Dermis microvascular lymphatic vessel endothelial cell (primary cell): Measurements from ENCODE around the gene PPM1M. TPM values are rescaled to one million over a fixed set of nuclear protein-coding genes. Genes with fewer than 3 reads are reported as not detected.
"Not testable (repeated sequence)": the region's sequence is repeated elsewhere in the genome, so short reads cannot be mapped to it uniquely, and the experiment has no call there.

Experiments
- DNase-seq, 2 donors: peaks; one replicate each; pipeline versions ENCODE4 v3.0.0 to v3.0.0-alpha.2; 2010; ENCODE audit warnings: low read depth in 2 of 2
- total RNA-seq: library from RNA; depleted of rRNA; stranded (reverse); fragments of >200 nt; gene quantifications from 2 replicates; pipeline ENCODE4 v1.2.1, GENCODE V29; 2014

The PPM1M gene
- total RNA-seq, 1 donor from 2014 or later: 11.2 TPM

DNA sequence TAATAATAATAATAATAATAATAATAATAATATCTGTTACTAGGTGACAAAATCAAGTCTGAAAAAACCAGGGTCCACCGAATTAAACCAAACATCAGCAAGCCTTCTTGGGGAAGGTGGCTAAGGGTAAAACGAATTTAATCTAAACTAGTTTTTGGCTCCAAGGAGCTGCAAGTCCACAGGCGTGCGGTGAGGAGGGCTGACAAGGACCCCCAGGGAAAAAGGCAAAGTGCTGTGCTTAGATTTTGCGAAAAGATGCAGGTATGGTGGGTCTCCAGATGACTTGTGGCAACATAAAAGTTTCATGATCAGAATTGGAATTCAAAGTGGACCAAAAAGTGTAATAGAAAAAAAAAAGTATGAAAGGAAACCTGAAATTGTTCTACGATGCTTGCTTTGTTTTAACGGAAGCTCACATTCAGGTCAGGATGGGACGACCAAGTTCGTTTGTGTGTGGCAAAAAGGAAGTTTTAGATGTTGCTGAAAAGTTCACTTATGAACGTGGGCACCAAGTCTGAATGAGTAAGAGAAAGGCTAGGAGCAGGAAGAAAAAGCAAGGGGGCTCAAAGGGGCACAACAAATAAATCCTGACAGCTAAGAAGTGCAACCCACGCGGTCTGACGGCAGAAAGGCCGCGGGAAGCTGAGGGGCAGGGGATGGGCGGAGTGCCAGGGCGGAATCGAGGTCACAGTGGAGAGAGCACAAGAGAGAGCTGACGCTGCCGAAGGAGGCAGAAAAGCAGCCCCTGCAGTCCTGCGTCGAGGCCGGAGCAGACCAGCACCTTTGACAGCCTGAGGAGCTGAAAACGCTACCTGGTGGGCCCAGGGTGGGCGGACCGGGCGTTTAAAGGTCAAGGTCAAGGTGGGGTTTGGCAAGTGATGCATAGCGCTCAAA lies 31.8 kb downstream of the PPM1M start:
- peak in 1 of 2 donors; percentile 74 for DNase-seq

DNA sequence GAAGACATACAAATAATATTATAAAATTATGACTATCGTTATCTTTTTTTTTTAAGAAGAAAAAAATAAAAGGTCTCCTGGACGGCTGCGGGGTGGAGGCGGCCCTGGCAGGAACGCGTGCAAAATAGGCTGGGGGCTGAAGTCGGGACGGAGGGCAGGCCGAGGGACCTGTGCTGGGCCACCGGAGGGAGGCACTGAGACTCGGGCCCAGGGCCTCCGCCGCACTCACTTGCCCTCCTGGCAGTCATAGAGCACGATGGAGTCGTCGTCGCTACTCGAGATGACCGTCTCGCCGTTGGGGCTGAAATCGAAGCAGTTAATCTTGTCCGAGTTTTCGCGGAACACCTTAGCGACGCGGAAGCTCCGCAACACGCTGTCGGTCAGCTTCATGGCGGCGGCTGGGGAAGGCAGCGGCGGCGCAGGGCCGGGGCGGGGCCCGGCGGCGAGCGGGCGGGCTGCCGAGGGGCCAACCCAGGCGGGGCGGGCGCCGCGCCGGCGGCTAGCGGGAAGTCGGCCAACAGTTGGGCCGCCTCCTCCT lies 32.5 kb downstream of the PPM1M start:
- peak in 1 of 2 donors; percentile 54 for DNase-seq

DNA sequence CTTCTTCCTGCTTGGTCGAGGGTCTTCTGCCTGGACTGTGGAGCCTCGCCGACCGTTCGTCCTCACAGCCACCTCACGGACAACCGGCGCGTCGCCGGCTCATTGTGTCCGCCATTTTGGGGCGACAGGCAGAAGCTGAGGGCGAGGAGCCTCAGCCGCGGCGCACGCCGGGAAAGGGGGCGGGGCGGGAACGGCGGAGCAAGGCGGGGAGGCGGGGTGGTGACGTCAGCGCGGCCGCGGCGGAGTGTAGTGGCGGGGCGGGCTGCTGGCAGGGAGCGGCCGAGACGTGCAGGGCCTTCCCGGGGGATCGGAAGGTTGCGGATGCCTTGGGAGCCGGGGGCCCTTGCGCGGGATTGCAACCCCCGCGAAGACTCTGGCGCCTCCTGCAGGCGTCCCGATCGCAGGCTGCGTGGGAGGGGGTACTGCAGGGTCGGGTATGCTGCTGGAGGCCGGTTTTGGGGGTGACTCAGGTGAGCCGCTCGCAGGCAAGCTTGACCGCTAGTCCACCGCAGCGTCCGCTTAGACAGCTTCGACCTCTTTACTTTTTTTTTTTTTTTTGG lies 33.0 kb downstream of the PPM1M start, which contains the start of gene WDR82:
WDR82 (minus strand) TSS at position 140 of the 560 bp plus-strand sequence. CDS start 288 bp downstream, outside the sequence.
- peak; percentile 69 to 94 for DNase-seq

DNA sequence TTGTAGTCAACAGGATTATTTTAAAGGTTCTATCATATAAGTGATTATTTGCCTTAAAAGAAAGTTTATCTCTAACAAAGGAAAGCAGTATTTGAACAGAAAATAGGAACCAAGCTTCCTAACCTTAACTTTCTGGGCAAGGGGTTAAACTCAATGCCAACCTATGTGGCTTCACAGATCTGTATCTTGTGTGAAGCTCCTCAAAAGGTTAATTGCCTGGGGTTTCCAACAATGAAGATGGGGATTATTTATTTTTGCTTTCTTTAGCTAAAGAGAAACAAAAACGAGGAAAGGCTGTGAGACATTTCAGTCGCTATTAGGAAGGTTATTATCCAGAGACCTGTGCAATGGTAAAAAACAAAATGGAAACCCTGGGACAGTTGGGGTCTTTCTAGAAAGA lies 34.0 kb downstream of the PPM1M start:
- DNase-seq: no peak

DNA sequence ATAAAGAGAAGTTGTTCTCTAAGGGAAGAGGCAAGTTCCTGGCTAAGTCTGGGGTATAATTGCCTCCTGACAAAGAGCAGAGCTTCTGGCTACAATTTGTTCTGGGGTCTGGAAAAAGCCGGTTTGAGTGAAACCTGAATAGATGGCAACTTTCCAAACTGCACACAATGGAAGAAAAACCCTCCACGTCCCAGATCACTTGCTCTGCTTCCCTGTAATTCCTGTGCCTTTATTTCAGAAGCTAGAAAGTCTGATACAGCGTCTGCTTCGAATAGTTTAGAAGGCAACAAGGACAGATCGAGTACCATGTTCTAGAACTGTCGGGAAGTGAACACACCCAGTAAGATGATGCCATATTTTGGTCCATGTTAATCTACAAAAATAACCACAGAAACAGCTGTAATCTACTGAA lies 34.5 kb downstream of the PPM1M start:
- DNase-seq: peak; percentile 61 to 81

DNA sequence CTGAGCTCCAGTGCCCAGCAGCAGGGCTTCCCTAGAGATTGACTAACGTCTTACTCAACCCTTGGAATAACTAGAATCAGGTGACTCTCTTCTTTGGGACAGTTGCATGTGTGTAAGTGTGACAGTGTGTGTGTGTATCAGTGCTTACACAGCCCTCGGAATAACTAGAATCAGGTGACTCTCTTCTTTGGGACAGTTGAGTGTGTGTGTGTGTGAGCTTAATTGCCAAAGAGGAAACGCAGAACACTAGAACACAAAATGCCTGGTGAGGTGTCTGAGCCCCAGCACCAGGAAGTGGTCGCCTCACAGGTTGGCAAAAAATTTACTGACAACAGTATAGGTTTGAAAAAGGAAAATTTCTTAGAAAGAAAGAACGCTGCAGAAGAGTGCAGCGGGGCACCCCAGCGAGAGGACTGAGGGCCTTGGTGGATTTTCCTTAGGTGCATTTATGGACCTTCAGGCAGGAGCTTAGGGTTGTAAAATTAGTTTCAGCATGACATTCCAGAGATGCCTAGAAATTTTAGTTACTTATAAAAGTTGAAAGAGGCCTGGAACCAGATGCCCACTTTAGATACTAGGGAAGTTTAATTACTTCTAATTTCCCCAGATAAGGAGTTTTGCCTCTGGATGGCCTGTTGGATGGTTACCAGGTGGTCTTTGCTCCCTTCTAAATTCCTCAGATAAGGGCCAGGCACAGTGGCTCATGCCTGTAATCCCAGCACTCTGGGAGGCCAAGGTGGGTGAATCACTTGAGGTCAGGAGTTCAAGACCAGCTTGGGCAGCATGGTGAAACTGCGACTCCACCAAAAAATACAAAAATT lies 36.6 kb downstream of the PPM1M start:
- no peak for DNase-seq

DNA sequence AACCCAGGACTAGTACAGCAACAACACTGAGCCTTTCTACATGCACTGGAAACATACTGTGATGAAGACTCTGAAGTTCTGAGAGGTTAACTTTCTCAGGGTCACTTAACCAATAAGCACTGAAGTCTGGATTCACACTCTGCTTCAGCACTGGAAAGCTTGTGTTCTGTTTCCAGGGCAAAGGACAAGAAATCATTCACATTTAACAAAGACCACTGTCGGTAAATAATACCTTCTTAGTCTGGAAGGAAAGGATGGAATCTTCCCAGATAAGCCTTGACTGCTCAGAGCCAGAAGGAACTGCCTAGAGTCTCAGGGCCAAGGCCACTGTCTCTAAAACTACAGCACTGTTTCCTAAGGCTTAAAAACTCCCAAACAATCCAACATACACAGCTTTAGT lies 37.7 kb downstream of the PPM1M start:
- DNase-seq: no peak

DNA sequence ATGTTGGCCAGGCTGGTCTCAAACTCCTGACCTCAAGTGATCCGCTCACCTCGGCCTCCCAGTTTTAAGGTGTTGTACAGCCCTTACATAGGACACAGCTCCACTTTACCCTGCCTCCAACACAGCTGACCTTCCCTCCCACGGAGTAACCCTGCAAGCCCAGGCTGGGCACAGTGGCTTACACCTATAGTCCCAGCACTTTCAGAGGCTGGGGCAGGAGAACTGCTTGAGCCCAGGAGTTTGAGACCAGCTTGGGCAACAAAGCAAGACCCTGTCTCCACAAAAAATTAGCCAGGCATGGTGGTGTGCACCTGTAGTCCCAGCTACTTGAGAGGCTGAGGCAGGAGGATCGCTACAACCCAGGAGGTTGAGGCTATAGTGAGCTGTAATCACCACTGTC lies 38.5 kb downstream of the PPM1M start:
- not testable (repeated sequence) for DNase-seq

DNA sequence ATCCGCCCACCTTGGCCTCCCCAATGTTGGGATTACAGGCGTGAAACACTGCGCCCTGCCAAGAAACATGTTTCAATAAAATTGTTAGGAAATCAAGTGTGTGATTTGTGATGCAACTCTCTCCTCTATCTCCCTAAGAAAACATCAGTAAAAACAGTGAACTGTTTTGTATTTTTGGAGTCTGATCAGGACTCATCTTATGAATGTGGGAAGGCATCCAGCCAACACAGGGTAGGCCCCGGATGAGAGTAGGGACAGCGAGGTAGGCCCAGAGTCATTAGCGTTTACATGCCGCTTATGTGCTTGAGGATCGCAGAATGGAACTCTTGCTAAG lies 41.2 kb downstream of the PPM1M start:
- DNase-seq: no peak

DNA sequence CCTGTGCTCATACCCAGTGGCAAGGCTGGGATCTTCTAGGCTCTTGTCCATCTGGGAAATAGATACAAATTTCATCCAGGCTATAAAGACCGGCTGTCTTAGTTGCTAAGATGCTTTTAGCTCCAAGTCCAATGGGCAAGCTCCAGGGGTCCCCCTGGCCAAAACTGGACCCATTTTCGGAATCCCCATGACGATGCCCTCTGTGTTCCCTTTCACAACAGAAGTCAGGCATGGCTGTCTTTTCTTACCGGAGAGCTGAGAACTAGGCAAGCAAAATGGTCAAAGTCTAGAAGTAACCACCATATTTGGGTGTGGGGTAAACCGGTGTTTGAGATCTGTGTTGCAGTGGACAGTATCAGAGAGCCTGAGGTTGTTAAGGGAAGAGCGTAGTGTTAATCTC lies 43.1 kb downstream of the PPM1M start:
- DNase-seq: no peak

DNA sequence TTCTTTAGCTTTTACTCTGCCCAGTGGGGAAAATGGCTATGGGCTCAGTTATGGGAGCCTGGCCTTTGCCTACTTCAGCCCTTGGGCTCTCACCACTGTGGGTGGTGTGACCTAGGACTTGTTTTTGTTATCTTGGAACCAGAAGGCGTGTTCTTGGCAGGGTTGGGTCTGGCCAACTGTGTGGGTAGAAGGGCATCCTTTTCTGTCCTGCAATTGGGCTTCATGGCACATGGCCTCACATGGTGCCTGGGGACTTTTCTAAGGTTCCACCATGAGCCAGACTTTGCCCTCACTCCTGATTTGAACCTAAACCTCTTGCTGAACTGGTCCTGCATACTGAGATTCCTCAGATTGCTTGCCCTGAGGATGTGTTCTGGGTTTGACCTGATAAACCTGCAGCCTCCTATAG lies 43.8 kb downstream of the PPM1M start:
- DNase-seq: no peak

DNA sequence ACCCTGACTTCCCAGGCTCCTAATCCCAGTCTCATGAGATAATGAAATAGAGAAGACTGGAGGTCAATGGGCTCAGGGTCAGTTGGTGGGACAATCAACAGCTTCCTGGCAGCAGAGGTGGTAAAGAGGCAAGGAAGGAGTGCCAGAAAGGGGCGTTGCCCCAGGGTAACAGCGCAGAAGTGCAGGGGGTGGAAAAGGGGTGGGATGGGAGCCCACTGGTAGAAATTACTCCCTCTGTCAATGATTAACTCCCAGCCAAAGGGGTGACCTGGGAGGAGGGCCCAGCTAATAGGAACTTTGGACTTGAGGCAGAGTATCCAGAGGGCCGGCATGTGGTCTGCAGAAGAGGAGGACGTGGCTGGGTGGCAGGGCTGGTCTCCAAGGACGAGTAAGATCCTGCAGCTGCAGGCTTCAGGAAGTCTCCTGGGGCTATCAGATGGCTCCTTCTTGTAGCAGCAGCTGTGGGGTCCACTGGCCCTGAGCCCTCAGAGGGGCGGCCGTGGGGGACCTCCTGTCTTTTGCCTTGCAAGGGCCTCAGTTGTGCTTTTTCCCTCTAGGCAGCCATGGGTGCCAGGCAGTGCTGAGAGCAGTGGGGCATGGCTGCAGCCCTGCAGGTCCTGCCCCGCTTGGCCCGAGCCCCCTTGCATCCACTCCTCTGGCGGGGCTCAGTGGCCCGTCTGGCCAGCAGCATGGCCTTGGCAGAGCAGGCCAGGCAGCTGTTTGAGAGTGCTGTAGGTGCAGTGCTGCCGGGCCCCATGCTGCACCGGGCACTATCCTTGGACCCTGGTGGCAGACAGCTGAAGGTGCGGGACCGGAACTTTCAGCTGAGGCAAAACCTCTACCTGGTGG lies 44.4 kb downstream of the PPM1M start:
- DNase-seq: no peak

DNA sequence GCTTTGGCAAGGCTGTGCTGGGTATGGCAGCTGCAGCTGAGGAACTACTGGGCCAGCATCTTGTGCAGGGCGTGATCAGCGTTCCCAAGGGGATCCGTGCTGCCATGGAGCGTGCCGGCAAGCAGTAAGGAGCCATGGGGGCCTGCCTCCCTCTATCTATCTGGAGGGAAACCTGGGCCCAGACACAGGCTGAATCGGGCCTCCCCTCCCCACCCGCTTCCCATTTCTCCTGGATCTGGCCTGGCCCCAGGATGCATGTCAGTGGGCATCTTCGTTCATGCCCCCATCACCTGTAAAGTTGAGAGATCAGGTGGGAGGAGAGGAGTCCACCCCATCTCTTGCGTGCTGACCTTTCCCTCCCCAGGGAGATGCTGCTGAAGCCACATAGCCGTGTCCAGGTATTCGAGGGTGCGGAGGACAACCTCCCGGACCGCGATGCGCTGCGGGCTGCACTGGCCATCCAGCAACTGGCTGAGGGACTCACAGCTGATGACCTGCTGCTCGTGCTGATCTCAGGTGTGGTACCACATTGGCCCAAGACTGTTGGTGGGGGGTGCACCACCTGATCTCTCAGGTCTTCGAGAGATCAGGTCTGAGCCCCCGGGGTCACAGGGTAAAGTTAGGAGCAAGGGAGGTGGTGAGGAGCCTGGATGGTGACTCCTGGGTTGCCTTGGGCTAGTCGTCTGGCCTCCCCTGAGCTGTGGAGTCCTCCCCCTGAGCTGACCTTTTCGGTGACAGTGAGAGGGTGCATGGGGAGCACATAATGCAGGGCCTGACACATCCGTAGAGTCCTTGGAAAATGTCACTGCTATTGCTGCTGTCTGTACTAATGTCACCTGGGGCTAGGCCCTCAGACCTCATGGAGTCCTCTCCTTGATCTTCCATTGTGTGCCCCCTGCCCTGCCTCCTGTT lies 45.3 kb downstream of the PPM1M start:
- DNase-seq: no peak

DNA sequence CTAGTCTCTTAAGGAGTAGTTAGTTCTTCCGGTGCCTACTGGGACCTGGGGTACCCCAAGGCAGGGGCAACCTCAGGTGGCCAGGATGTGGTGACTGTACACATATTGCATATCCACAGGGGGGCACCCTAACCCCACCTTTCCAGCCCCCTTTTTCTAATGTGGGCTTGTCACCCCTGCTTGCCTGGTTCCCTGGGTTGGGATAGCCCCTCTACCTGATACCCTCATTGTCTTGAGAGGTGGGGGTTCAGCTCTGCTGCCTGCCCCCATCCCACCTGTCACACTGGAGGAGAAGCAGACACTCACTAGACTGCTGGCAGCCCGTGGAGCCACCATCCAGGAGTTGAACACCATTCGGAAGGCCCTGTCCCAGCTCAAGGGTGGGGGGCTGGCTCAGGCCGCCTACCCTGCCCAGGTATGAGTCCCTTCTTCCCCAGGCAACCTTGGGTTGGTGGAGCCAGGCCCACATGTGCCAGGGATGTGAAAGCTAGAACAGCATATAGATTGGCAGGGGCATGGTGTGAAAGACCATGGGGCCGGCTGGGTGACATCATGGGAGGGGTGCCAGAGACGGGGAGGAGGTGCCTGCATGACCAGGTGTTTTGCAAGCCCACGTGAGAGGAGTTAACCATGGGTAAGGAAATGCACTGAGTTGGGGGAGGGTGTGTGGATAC lies 46.1 kb downstream of the PPM1M start:
- peak in 1 of 2 donors; percentile 42 for DNase-seq

DNA sequence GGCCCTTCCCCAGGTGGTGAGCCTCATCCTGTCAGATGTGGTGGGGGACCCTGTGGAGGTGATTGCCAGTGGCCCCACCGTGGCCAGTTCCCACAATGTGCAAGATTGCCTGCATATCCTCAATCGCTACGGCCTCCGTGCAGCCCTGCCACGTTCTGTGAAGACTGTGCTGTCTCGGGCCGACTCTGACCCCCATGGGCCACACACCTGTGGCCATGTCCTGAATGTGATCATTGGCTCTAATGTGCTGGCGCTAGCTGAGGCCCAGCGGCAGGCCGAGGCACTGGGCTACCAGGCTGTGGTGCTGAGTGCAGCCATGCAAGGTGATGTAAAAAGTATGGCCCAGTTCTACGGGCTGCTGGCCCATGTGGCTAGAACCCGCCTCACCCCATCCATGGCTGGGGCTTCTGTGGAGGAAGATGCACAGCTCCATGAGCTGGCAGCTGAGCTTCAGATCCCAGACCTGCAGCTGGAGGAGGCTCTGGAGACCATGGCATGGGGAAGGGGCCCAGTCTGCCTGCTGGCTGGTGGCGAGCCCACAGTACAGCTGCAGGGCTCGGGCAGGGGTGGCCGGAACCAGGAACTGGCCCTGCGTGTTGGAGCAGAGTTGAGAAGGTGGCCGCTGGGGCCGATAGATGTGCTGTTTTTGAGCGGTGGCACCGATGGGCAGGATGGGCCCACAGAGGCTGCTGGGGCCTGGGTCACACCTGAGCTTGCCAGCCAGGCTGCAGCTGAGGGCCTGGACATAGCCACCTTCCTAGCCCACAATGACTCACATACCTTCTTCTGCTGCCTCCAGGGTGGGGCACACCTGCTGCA lies 46.9 kb downstream of the PPM1M start:
- DNase-seq: no peak

DNA sequence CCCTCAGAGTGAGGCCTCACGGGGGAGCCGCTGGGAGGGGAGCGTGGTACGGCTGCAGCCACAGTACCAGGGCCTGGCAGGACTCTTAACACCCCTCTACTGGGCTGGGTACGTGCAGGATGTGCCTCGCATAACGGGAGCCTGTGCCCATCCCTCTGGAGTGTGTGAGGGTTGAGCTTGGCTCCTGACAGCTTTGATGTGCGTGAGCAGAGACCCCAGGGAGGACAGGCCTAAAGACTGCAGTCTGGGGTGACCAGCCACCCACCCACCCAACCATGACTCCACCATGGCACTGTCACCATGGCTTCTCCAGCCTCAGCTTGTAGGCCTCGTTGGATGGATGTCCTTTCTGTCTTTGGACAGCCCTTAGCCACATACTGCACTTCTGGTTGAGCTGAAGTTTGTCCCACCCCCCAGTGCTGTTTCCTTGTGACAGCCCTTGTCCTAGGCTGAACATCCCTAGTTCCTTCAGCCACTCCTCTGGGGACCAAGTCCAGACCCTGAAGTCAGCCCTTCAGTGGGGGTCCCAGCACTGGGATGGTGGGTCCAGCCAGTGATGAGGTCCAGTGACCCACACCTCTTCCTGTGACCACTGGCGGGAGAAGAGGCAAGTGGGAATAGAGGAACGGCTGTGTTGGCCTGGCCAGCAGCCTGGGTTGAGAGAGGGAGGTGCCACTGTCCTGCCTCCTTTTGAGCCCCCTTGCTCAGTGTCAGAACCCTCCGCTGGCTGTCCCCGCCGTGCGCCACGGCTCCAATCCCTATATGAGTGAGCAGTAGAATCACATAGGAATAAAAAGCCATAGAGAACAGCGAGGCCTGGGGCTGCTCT lies 48.1 kb downstream of the PPM1M start:
- DNase-seq: no peak

DNA sequence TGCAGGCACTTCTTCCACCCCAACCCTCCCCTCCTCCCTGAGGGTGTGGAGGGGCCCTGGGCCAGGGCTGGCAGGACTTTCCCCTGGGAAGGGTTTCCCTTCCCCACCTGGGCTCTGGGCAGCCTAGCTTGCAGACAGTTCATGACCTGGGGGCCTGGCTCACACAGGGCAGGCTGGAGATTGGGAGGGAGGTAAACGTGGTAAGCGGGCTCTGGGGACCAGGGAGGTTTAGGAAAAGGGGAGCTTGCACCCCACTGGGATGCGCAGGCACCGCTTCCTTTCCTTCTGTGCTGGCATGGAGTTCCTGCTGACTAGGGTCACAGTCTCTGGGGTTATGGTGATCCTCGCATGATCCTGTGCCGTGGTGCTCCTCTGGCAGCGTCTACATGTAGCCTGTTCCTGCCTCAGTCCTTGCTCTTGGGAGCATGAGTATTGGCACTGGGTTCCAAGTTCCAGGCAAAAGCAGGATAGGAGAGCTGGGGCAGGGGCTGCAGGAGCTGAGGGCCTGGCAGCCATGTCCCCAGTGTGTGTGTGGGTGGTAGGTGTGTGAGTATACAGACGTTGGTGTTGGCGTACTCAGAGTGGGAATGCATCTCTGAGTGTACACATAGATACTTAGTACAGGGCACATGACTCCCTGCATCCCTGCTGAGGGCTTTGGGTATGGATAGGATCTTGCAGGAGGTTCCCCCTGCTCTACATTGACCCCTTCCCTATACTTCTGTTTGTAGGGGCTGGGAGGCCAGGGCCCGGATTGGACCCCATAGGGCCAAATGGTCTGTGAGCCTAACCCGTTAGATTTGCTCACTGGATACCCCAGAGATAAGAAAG lies 49.0 kb downstream of the PPM1M start:
- no peak for DNase-seq
